GM10847 (cell line): ENCODE results near the gene FAM167B.
A peak's percentile ranks its signal among the peaks of the same experiment; 100 is the strongest.

Source experiments
- POLR2A ChIP-seq: IDR thresholded peaks from 2 replicates; pipeline ENCODE4 v1.6.1; 2011; ENCODE audit not compliant: insufficient read length; ENCODE audit errors: extremely low read depth

The FAM167B gene

GRCh38 chr1:32241001-32241763, 5.8 kb upstream of the FAM167B start:
- no peak for TF ChIP-seq POLR2A

- TF ChIP-seq POLR2A: no peak
Measured at GRCh38 chr1:32242341-32242851, 4.6 kb upstream of the FAM167B start.

GRCh38 chr1:32247452-32247851, 430 bp downstream of the FAM167B start:
- no peak for TF ChIP-seq POLR2A

GRCh38 chr1:32247983-32248889, 1.2 kb downstream of the FAM167B start:
- TF ChIP-seq POLR2A: no peak

DNA sequence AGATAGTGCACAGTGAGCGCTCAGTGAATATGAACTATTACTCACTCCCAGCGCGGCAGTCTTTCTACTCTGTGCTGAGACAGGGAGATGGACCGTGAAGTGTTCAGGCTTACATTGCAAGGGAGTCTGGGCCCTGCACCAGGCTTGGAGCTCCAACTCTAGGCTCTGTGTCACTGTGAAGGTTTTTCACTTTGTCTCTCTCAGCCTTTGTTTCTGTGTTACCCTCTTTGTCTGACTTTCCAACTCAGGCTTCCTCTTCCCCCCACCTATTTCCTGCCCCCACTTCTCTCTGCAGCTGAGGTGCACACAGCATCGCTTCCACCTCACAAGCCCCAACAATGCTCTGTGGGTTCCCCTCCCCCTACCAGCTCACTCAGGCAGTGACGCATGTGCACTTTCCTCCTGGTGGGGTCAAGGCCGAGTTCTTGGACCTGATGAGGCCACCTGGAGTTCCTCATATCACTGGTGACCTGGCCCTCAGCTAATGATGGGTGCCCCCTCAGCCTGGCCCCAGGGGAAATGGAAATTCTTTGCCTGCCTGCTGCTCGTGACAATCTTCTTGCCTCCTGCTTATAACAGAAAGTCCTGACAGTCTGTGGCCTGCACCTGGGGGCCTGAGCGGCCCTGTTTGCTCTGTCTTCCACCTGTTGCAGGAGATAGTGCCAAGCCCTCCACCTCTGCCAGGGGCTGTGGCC, 3.0 kb downstream of the FAM167B start:
- no peak for TF ChIP-seq POLR2A

- TF ChIP-seq POLR2A: peak; percentile 68
Measured at GRCh38 chr1:32250893-32251716, 4.1 kb downstream of the FAM167B start, which contains the start of gene LCK. LCK (plus strand) TSS chr1:32251265; CDS start chr1:32274330, 23,065 bp downstream.

DNA sequence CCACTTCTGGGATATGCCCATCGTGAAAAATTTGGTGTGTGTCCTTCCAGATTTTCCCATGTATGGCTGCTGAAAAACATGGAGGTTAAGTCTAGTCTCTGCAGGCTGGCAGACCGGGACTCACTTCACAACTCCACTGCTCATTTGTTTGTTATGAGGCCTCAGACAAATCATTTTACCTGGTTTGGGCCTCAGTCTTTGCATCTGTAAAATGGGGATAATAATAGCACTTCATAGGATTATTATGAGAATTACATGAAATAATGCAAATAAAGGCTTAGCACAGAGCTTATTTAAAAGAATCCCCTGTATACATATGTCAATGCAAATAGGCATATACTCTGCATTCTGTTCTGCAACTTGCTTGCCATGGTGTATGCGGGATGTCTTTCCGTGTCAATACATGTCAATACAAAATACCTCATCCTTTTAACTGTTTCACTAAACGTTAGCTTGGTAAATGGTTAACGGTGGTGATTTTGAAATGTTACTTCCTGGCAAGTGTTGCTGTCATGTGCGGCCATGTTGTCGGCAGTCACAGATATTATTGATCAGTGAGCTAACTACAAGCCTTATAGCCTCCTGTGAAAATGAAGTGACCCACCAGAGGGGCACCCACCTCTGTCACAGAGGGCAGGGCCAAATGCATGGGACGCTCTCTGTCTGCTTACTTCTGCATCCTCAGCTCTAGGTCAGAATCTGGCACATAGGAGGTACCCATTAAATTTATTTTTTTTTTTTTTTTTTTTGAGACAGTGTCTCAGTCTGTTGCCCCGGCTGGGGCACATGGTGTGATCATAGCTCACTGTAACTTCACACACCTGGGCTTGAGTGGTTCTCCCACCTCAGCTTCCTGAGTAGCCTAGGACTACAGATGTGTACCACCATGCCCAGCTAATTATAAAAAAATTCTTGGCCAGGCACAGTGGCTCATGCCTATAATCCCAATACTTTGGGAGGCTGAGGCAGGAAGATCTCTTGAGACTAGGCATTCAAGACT, 8.3 kb downstream of the FAM167B start:
- no peak for TF ChIP-seq POLR2A

DNA sequence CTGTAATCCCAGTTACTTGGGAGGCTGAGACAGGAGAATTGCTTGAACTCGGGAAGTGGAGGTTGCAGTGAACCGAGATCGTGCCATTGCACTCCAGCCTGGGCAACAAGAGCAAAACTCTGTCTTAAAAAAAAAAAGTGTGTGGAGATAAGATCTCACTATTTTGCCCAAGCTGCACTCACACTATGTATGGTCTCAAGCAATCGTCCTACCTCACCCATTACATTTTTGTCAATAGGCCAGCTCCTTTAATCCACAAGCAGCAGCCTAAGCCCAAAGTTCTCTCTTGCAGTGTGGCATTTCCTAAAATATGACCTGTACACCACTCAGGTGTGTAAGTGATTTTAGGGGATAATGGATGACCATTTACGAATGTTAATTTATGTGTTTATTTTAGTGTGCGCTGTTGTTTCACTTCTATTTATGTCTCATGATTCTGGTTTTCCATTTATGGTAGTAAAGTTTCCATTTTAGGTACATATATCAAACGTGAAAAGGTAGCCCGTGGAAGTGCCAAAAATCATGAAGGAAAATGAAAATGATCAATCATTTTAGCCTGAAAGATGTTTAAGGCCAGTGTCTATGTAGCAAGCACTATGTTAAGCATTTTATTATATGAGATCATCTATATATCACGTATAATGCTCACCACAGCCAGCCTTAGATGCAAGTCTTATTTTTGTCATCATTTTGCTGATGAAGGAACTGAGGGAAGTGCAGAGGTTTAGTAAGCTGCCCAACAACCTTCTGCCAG, 9.6 kb downstream of the FAM167B start:
- TF ChIP-seq POLR2A: no peak

- TF ChIP-seq POLR2A: no peak
Measured at GRCh38 chr1:32257227-32257508, 10.1 kb downstream of the FAM167B start.

GRCh38 chr1:32263744-32264143, 16.7 kb downstream of the FAM167B start:
- no peak for TF ChIP-seq POLR2A

DNA sequence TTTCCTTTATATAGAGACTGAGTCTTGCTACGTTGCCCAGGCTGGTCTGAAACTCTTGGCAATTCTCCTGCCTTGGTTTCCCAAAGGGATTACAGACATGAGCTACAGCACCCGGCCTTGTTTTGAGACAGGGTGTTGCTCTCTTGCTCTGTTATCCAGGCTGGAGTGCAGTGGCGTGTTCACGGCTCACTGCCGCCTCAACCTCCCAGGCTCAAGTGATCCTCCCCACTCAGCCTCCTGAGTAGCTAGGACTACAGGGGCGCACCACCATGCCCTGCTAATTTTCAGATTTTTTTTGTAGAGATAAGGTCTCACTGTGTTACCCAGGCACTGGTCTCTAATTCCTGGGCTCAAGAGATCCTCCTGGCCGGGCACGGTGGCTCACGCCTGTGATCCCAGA, 18.8 kb downstream of the FAM167B start:
- TF ChIP-seq POLR2A: no peak

DNA sequence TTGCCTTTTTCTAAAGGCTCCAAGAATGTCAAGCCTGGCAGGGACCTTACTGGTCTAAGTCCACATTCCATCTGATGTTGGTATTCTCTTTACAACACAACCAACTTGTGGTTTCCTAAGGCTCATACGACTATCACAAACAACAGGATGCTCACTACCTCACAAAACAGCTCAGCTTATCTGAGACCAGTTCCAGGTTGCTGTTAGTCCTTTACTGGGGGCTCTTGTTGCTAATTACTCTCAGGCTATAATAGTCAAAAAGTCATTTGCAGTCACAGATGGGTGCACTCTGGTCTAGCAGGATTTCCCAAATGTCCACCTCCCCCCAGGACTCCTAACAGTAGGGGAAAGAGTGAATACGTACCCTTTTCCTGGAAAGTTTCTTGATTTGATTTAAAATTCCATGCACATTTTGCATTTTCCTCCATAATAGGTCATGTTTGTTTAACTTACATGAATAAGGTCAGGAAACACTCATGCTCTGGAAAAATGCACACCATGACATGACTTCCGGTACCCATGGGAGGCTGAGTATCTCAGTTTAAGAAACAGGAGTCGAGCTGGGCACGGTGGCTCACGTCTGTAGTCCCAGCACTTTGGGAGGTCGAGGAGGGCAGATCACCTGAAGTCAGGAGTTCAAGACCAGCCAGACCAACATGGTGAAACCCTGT, 20.0 kb downstream of the FAM167B start:
- TF ChIP-seq POLR2A: no peak
